Chondrocyte (in vitro differentiated cells): ENCODE measurements around the gene OR2T1. TPM values are rescaled to one million over a fixed set of nuclear protein-coding genes. Genes with fewer than 3 reads are reported as not detected.
"Not testable (repeated sequence)": the region's sequence is repeated elsewhere in the genome, so short reads cannot be mapped to it uniquely, and the experiment has no call there.

Source experiments
- DNase-seq: peaks from one replicate; pipeline ENCODE4 v3.0.0; 2021; ENCODE audit warnings: mixed read lengths, low spot score
- H3K27ac Mint-ChIP-seq: one replicate; pipeline ENCODE4 v1.8.0; 2021; ENCODE audit warnings: mild to moderate bottlenecking, moderate library complexity, mixed read lengths; ENCODE audit not compliant: unreplicated experiment
- H3K27me3 Mint-ChIP-seq: 2 replicates; pipeline ENCODE4 v1.8.0; 2021; ENCODE audit warnings: low read depth, mixed read lengths
- H3K36me3 Mint-ChIP-seq: 2 replicates; pipeline ENCODE4 v1.8.0; 2021; ENCODE audit warnings: low read depth, mixed read lengths
- H3K4me1 Mint-ChIP-seq: 2 replicates; pipeline ENCODE4 v1.8.0; 2021; ENCODE audit warnings: low read depth, mild to moderate bottlenecking, mixed read lengths
- H3K4me3 Mint-ChIP-seq: one replicate; pipeline ENCODE4 v1.8.0; 2021; ENCODE audit warnings: mild to moderate bottlenecking, moderate library complexity, mixed read lengths; ENCODE audit not compliant: unreplicated experiment
- H3K9me3 Mint-ChIP-seq: 2 replicates; pipeline ENCODE4 v1.8.0; 2021; ENCODE audit warnings: low read depth, mixed read lengths
- total RNA-seq: library from RNA; stranded (reverse); gene quantifications from 3 replicates; pipeline ENCODE4 v1.2.1, GENCODE V29; 2021
- TF ChIP-seq, protein P1 (sequence below): fragments of 200-600 bp; sonication (generic); IDR thresholded peaks from 2 replicates; pipeline ENCODE4 v1.5.0; 2021; ENCODE audit warnings: antibody characterized with exemption, mild to moderate bottlenecking, moderate library complexity

The OR2T1 gene
- total RNA-seq, 1 donor from 2014 or later, result not detected

DNA sequence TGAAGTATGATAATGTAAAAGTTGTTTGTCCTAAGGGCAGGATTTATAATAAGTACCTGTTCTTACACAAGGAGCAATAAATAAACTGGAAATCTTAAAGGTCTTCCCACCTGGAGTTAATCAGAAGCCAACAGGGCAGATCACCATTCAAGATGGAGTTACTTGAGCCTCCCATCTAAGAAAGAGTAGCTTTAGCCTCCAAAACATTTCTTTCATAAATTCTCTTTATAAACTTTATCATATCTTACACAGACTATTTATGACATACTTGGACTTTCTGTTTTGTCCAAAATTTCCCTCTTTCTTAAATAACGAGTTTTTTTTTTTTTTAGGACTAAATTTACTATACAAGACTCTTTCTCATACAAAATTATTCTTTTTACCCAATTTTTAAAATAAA, 18.5 kb downstream of the OR2T1 start:
- Mint-ChIP-seq H3K36me3 (no peaks in the 10 kb centered on the region), H3K4me1 (no peaks in the 10 kb centered on the region), H3K9me3 (peaks cover 57% of the 10 kb centered on the region), H3K27me3 (no peaks in the 10 kb centered on the region), H3K27ac (no peak overlapping the region), H3K4me3 (no peak overlapping the region)
- DNase-seq, result no peak
- TF ChIP-seq, protein P1, sequence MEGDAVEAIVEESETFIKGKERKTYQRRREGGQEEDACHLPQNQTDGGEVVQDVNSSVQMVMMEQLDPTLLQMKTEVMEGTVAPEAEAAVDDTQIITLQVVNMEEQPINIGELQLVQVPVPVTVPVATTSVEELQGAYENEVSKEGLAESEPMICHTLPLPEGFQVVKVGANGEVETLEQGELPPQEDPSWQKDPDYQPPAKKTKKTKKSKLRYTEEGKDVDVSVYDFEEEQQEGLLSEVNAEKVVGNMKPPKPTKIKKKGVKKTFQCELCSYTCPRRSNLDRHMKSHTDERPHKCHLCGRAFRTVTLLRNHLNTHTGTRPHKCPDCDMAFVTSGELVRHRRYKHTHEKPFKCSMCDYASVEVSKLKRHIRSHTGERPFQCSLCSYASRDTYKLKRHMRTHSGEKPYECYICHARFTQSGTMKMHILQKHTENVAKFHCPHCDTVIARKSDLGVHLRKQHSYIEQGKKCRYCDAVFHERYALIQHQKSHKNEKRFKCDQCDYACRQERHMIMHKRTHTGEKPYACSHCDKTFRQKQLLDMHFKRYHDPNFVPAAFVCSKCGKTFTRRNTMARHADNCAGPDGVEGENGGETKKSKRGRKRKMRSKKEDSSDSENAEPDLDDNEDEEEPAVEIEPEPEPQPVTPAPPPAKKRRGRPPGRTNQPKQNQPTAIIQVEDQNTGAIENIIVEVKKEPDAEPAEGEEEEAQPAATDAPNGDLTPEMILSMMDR, result no peak

DNA sequence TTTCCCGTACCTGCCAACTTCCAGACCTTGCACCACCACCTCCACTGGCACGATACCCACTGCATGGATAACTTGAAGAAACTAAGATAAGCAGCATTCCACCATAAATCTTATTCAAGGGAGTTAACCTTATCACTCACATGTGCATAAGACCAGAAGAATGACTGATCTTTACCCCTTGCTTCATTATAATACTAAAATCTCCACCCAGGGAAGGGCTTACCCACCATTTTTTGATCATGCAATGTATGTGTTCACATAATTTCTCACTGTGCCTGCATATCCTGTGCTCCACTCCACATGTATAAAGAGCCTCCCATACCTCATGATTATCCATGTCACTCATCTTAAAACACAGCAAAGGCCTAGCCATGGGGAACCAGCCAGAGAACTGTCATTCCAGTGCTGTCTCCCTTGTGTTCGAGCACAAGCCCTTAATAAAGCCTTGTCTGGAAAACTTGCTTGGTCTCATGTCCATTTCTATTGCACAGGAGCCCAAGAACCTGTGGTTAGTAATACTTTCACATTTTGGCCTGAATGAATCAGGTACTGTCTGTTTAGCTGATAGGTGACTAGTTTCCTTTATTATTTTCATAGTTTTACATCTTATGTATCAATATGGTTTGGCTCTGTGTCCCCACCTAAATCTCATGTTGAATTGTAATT, 24.8 kb downstream of the OR2T1 start:
- H3K9me3 Mint-ChIP-seq, result peaks cover 61% of the 10 kb centered on the region
- not testable (repeated sequence) for H3K27ac Mint-ChIP-seq, H3K4me1 Mint-ChIP-seq

DNA sequence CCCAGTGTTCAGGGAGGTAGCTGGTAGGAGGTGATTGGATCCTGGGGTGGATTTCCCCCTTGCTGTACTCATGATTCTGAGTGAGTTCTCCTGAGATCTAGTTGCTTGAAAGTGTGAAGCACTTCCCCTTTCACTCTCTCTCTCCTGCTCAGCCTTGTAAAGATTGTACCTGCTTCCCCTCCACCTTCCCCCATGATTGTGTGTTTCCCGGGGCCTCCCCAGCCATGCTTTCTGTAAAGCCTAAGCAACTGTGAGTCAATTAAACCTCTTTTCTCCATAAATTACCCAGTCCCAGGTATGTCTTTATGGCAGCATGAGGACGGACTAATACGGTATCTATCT, 25.3 kb downstream of the OR2T1 start:
- H3K36me3 Mint-ChIP-seq, DNase-seq, H3K27ac Mint-ChIP-seq, H3K4me3 Mint-ChIP-seq, H3K4me1 Mint-ChIP-seq, H3K27me3 Mint-ChIP-seq: not testable (repeated sequence)
- H3K9me3 Mint-ChIP-seq, result peaks cover 58% of the 10 kb centered on the region

More for the DNA sequence above, 24.8 kb downstream of the OR2T1 start:
- not testable (repeated sequence) for H3K4me3 Mint-ChIP-seq, H3K36me3 Mint-ChIP-seq, H3K27me3 Mint-ChIP-seq, DNase-seq

DNA sequence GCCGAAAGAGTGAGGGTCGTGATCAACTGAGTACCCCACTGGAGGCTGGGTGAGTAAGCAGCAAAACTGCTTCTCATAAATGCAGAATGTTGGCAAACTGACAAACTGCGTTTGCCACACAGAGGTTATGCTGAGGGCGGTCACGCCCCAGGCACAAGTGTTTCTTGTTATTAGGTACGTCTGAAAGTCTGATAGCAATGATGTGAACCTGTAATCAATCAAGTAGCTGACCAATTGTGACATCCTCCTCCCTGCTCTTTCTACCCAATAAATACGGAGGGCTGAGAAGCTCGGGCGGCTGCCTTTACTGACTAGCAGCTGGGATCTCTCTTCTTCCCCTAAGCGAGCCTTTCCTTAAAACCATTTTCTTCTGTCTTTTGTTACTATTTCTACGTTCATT, 28.8 kb downstream of the OR2T1 start:
- not testable (repeated sequence) for H3K4me1 Mint-ChIP-seq, H3K36me3 Mint-ChIP-seq, H3K4me3 Mint-ChIP-seq, DNase-seq, H3K27me3 Mint-ChIP-seq, H3K27ac Mint-ChIP-seq
- peaks cover 40% of the 10 kb centered on the region for H3K9me3 Mint-ChIP-seq

DNA sequence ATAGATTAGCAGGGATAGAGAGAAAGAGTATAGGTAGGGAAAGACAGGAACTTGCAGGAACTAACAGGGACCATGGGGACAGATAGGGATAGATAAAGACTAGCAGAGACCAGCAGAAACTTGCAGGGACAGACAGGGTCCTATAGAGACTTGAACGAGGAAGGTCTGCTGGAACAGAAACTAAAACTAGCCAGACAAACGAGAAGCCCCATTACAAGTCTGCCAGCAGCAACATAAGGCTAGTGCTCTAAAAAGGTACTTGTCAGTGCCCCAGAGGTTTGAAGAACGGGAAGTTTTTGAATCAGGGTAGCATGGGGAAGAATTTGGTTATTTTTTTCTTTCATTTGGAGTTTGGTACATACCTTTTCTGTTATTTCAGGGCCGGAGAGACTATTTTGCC, 29.4 kb downstream of the OR2T1 start:
- H3K27ac Mint-ChIP-seq, H3K27me3 Mint-ChIP-seq, H3K36me3 Mint-ChIP-seq, DNase-seq, H3K4me3 Mint-ChIP-seq, H3K4me1 Mint-ChIP-seq: not testable (repeated sequence)
- H3K9me3 Mint-ChIP-seq, result peaks cover 35% of the 10 kb centered on the region

DNA sequence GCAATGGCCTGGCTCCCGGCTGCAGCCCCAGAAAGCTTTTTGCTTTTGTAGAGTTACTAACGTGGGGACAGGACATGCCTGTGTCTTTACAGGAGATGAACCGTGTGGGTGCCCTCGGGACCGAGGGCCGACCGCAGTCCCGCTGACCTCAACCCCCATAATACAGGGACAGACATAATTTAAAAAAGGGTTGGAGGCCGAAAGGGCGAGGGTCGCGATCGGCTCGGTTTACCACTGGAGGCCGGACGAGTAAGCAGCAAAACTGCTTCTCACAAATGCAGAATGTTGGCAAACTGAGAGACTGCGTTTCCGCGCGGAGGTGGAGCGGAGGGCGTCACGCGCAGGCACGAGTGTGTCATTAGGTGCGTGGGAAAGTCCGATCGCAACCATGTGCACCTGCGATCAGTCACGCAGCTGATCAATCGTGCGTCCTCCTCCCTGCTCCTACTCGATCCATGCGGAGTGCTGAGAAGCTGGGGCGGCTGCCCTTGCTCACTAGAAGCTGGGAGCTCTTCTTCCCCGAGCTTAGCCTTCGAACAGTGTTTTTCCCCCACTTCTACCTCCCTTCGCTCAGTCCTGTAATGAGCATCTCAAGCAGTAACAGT, 31.1 kb downstream of the OR2T1 start:
- H3K36me3 Mint-ChIP-seq, H3K27ac Mint-ChIP-seq: not testable (repeated sequence)
- peaks cover 23% of the 10 kb centered on the region for H3K9me3 Mint-ChIP-seq

DNA sequence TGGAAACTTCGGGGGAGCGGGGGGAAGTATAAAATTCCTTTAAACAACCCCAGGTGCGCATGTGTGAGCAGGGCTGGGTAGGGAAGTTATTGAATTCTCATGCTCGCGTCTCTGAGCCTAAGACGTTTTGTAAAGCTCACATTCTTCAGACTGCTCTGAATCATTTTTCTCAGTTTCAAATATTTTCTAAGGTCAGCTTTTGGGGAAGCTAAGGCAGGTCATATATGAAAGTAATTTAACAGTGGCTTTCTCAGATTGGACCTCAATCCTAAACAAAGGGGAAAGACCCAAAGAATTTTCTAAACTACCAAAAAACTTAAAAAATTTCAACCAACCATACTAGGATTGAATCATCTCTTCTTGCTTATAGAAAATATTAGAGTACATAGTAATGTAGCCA, 32.1 kb downstream of the OR2T1 start:
- DNase-seq, H3K27me3 Mint-ChIP-seq, H3K4me3 Mint-ChIP-seq, H3K4me1 Mint-ChIP-seq, H3K36me3 Mint-ChIP-seq, H3K27ac Mint-ChIP-seq: not testable (repeated sequence)
- peaks cover 23% of the 10 kb centered on the region for H3K9me3 Mint-ChIP-seq

More for the DNA sequence above, 31.1 kb downstream of the OR2T1 start:
- DNase-seq, H3K4me1 Mint-ChIP-seq, H3K27me3 Mint-ChIP-seq, H3K4me3 Mint-ChIP-seq: not testable (repeated sequence)

DNA sequence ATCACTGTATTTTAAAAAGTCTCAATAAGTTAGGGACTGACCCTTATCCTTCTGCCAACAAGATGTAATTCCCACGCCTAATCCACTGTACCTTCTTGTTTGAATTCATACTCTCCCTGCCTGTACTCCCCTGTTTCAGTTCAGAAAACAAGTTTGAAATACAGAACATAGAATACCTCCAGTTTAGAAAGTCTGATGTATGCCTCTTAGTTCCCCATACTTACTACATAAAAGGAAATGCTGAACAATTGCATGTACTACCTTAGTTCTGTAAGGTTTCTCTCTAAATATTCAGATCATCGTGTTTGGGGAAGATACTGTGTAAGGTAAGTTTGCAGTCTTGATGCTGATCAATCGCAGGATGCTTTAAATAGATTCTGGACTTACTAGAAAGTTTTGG, 33.5 kb downstream of the OR2T1 start:
- not testable (repeated sequence) for H3K27ac Mint-ChIP-seq, H3K36me3 Mint-ChIP-seq, H3K4me3 Mint-ChIP-seq, H3K27me3 Mint-ChIP-seq, DNase-seq, H3K4me1 Mint-ChIP-seq
- H3K9me3 Mint-ChIP-seq, result peaks cover 18% of the 10 kb centered on the region

DNA sequence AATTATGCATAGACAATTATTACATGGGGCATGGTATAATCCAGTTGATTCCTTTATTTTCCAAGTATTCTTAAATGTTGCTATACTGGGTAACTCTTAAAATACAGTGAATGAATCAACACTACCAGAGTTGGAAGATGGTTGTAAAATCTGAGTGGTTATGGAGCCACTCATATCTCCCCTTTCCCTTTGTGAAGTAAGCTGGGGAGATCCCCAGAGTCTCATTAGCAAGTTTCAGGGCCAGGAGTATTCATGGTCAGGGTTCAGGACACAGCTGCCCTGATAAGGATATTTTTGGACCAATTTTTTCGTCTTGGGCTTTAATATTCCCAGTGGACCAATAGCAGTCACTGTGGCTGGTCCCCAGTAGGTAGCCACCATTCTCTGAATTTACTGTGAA, 35.8 kb downstream of the OR2T1 start:
- H3K27ac Mint-ChIP-seq, H3K36me3 Mint-ChIP-seq, H3K4me3 Mint-ChIP-seq, DNase-seq, H3K4me1 Mint-ChIP-seq, H3K27me3 Mint-ChIP-seq: not testable (repeated sequence)
- peaks cover 15% of the 10 kb centered on the region for H3K9me3 Mint-ChIP-seq

DNA sequence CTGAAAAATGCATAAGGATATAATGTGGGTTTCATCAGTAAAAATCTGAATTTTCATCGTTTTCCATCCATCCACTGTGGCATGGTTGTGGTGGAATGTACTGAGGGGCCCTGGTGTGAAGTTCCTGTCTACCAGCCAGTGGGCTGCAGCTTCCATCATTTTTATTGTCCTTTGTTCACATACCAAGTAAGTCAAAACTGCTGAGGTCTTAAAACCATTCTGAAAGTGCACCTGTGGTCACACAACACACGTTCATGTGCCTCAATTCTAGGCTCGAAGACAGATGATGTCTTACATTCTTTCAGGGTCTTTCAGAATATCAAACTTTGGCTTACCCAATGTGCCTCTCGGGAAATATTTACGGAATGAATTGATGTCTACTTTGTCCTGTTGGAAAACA, 36.4 kb downstream of the OR2T1 start:
- H3K27me3 Mint-ChIP-seq, H3K4me1 Mint-ChIP-seq, H3K27ac Mint-ChIP-seq, DNase-seq, H3K4me3 Mint-ChIP-seq, H3K36me3 Mint-ChIP-seq: not testable (repeated sequence)
- H3K9me3 Mint-ChIP-seq, result peaks cover 17% of the 10 kb centered on the region

DNA sequence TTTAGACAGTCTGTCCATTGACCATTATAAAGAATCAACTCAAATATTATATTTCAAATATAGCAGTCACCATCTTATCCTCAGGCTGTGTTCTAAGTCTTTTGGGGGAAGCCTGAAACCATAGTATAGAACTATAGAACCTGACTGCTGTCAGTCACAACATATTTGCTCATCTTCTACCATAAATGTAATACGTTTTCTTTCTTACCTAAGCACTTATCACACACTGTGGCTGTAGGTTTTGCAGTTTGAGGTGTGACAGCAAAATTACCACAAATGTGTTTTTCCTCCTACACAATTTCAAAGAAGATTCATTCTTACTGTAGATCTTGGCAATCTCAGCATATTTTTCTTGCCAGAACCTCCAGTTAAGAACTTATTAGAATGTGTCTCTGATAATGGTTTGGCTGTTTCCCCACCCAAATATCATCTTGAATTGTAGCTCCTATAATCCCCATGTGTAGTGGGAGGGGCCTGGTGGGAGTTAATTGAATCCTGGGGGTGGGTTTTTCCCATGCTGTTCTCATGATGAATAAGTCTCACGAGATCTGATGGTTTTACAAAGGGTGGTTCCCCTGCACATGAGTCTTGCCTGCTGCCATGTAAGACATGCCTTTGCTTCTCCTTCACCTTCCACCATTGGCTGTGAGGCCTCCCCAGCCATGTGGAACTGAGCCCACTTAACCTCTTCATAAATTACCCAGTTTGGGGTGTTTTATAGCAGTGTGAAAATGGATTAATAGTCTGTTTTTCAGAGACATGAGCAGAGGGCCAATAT, 39.8 kb downstream of the OR2T1 start:
- not testable (repeated sequence) for H3K4me3 Mint-ChIP-seq, H3K27me3 Mint-ChIP-seq, H3K27ac Mint-ChIP-seq, H3K4me1 Mint-ChIP-seq, DNase-seq, H3K36me3 Mint-ChIP-seq
- H3K9me3 Mint-ChIP-seq, result peaks cover 36% of the 10 kb centered on the region

DNA sequence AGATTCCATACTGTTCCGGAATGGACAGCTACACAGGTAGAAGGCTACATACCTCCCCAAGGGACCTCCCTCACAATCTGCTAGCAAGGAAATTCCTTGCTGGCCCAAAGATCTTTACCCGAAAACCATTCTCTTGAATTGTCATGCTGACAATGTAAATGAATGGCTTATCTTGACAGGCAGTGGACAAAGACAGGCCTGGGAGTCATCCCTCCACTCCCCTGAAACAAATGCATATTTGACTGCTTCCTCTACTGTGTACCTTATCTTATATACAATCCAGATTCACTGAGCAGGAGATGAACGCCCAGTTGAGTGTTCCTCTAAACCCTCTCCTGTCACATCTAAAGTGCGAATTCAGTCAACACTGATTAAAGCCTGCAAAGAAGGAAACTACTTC, 41.8 kb downstream of the OR2T1 start:
- peaks cover 36% of the 10 kb centered on the region for H3K9me3 Mint-ChIP-seq
- H3K27me3 Mint-ChIP-seq, H3K27ac Mint-ChIP-seq, DNase-seq, H3K4me3 Mint-ChIP-seq, H3K4me1 Mint-ChIP-seq, H3K36me3 Mint-ChIP-seq: not testable (repeated sequence)
